ENCODE data around the gene TSPEAR. TPM values are rescaled to one million over a fixed set of nuclear protein-coding genes. Genes with fewer than 3 reads are reported as not detected.

Gene TSPEAR
- total and polyA plus RNA-seq, 9 of the 15 experiments (the other 6 are each of a cell fraction or from before 2014, with no cell fraction given): not detected

GRCh38 chr21:44594406-44594916, 116.9 kb downstream of the TSPEAR start (continued):
- TF ChIP-seq U2AF2 (optimal IDR thresholded peaks at IDR 0.05; ENCODE audit: low read depth, low read length): no peak
- TF ChIP-seq KDM2B (CRISPR knock-in tag; IDR thresholded peaks at IDR 0.05): no peak
- no peak for TF ChIP-seq CC2D1A (IDR thresholded peaks at IDR 0.05)
- TF ChIP-seq CBFB (CRISPR knock-in tag; IDR thresholded peaks at IDR 0.05): no peak
- no peak for TF ChIP-seq ZBTB33 (CRISPR knock-in tag; IDR thresholded peaks at IDR 0.05)
- no peak for TF ChIP-seq ZNF232 (CRISPR knock-in tag; IDR thresholded peaks at IDR 0.05)
- TF ChIP-seq MECOM (CRISPR knock-in tag; IDR thresholded peaks at IDR 0.05): no peak
- no peak for TF ChIP-seq ZNF316 (IDR thresholded peaks at IDR 0.05)
- no peak for TF ChIP-seq ZNF318 (IDR thresholded peaks at IDR 0.05; ENCODE audit: borderline replicate concordance in 1 of 2, low read depth in 1 of 2)
- no peak for TF ChIP-seq NR2C2 (CRISPR knock-in tag; IDR thresholded peaks at IDR 0.05)
- TF ChIP-seq NR2C2 (tag; IDR thresholded peaks at IDR 0.05): no peak
- no peak for TF ChIP-seq THAP7 (CRISPR knock-in tag; IDR thresholded peaks at IDR 0.05)
- TF ChIP-seq HES1 (IDR thresholded peaks at IDR 0.05; ENCODE audit: low read depth): no peak
- no peak for TF ChIP-seq RAD51 (IDR thresholded peaks at IDR 0.05; ENCODE audit: borderline replicate concordance, low read depth)
- no peak for TF ChIP-seq ZNF561 (CRISPR knock-in tag; conservative IDR thresholded peaks at IDR 0.05)
- no peak for TF ChIP-seq BCL6 (CRISPR knock-in tag; IDR thresholded peaks at IDR 0.05)
